Esophagus squamous epithelium (tissue), 5 donors: ENCODE results near the gene FAM193B. TPM values are rescaled to one million over a fixed set of nuclear protein-coding genes. Genes with fewer than 3 reads are reported as not detected.

ENCODE experiments used
- DNase-seq: peaks from one replicate; lab custom pipeline; 2025; lab: John Stamatoyannopoulos, UW
- H3K27ac ChIP-seq, 4 donors: fragments of 200-600 bp; sonication (generic); one replicate each; pipeline ENCODE4 v1.5.1; 2016 to 2019; ENCODE audit warnings: mild to moderate bottlenecking in 1 of 4
- H3K27me3 ChIP-seq, 4 donors: fragments of 200-600 bp; sonication (generic); 1 replicate in 3 of 4; 2 replicates in 1 of 4; pipeline versions ENCODE4 v1.5.1 to v1.6.0; 2017 to 2021; ENCODE audit warnings: antibody characterized with exemption in 1 of 4
- H3K36me3 ChIP-seq, 3 donors: fragments of 200-600 bp; sonication (generic); one replicate each; pipeline ENCODE4 v1.5.1; 2016 to 2019
- H3K4me1 ChIP-seq, 3 donors: fragments of 200-600 bp; sonication (generic); one replicate each; pipeline ENCODE4 v1.5.1; 2017 to 2019
- H3K4me3 ChIP-seq, 4 donors: fragments of 200-600 bp; sonication (generic); 1 replicate in 3 of 4; 2 replicates in 1 of 4; pipeline ENCODE4 v1.5.1; 2016 to 2019; ENCODE audit warnings: mild to moderate bottlenecking in 2 of 4, moderate library complexity in 1 of 4
- H3K9me3 ChIP-seq, 3 donors: fragments of 200-600 bp; sonication (generic); one replicate each; pipeline ENCODE4 v1.5.1; 2016 to 2019
- CTCF ChIP-seq, 6 experiments: fragments of 450-650 bp in 4 of 6; fragments of 200-600 bp in 2 of 6; sonication (generic) in 2 of 6; IDR thresholded peaks; one replicate each; pipeline ENCODE4 v1.5.1; 2016 to 2019; ENCODE audit warnings: antibody characterized with exemption in 6 of 6, mild to moderate bottlenecking in 4 of 6, moderate library complexity in 4 of 6
- POLR2A ChIP-seq, 4 donors: fragments of 450-650 bp; IDR thresholded peaks; one replicate each; pipeline ENCODE4 v1.6.1; 2017; ENCODE audit warnings: antibody characterized with exemption in 4 of 4, mild to moderate bottlenecking in 4 of 4, moderate library complexity in 3 of 4
- WGBS, 2 donors: methylation state at CpG; one replicate each; pipeline ENCODE4 v1.1.5; 2018; 5-methylcytosine and 5-hydroxymethylcytosine counted together
- intact Hi-C: fragments of 100-400 bp; cut with DNase I; formaldehyde crosslinking; loops from one replicate; pipeline ENCODE4 v1.15.0; 2022
- total RNA-seq, 4 donors: library from RNA; depleted of rRNA; stranded (reverse); fragments of >200 nt; gene quantifications; one replicate each; pipeline ENCODE4 v1.1.0, GENCODE V29; 2016
- donor health status: DM: yes; HTN: yes; CAD: no.

The FAM193B gene
- total RNA-seq, 4 donors from 2014 or later, result 28.5 to 52.1 (median 41.9) TPM

DNA sequence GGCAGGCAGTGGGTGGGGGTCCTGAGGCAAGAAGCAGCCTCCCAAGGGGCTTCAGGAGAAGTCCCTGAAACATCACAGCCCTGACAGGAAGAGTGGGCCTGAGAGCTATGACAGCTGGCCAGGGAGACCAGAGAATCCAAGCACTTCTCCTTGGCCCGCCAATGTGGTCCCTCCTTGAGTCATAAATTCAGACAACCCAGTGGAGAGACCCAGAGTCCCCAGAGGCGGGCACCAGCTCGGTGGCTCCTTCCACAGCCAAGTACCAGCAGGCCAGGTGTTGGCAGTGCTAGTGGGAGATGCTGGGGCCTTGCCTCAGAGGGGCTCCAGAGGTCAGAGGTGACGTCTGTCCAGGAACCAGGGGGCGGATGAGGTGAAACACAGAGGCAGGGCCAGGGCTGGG is 43.2 kb downstream of the FAM193B start:
- Histone ChIP-seq H3K4me3 (no peak overlapping the region), H3K27ac (peak overlapping the region in 1 of 4 donors; percentile 79), H3K27me3 (no peaks in the 10 kb centered on the region), H3K4me1 (peaks cover 10 to 33% (median 15%) of the 10 kb centered on the region in 3 donors), H3K36me3 (peaks cover 25 to 60% (median 36%) of the 10 kb centered on the region in 3 donors), H3K9me3 (no peaks in the 10 kb centered on the region)
- intact Hi-C loops, result no loop called here
- DNase-seq, result no peak
- no peak for TF ChIP-seq CTCF (IDR thresholded peaks at IDR 0.05)
- TF ChIP-seq POLR2A (IDR thresholded peaks at IDR 0.05), result no peak
- 71 to 100% methylated on average over 2 of the region's 5 CpGs for whole genome bisulfite sequencing, 2 donors

DNA sequence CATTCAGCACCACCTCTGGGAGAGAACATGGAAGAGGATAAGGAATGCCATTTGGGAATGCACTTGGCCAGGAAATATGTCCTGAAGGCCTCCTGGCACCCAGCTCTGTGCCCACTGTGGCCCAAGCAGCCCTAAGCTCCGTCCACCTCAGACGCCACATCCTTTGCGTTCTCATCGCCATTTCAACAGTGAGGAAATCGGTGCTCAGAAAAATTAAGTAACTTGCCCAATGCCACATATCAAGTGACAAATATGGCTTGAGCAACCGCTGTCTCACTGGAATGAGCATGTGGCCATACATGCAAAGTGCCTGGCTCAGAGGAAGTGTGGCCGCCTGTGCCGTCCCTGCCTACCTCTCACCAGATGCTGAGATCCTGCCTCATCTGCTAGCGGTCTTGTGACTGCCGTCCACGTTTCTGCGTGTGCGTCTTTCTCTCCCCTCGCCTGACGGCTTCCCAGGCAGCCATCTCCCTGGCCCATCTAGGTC is 43.8 kb downstream of the FAM193B start:
- Histone ChIP-seq H3K27me3 (no peaks in the 10 kb centered on the region), H3K9me3 (no peaks in the 10 kb centered on the region), H3K36me3 (peaks cover 25 to 58% (median 36%) of the 10 kb centered on the region in 3 donors), H3K27ac (peak overlapping the region in 3 of 4 donors; percentile 46 to 79 (median 55)), H3K4me3 (no peak overlapping the region), H3K4me1 (peaks cover 4 to 27% (median 9%) of the 10 kb centered on the region in 3 donors)
- WGBS, 2 donors, result 66 to 81% methylated on average over 14 to 15 of the region's 15 CpGs
- no peak for DNase-seq
- peak in 1 of 4 donors; percentile 40 for TF ChIP-seq POLR2A (IDR thresholded peaks at IDR 0.05)
- TF ChIP-seq CTCF (IDR thresholded peaks at IDR 0.05), result no peak
- intact Hi-C loops, result no loop called here

DNA sequence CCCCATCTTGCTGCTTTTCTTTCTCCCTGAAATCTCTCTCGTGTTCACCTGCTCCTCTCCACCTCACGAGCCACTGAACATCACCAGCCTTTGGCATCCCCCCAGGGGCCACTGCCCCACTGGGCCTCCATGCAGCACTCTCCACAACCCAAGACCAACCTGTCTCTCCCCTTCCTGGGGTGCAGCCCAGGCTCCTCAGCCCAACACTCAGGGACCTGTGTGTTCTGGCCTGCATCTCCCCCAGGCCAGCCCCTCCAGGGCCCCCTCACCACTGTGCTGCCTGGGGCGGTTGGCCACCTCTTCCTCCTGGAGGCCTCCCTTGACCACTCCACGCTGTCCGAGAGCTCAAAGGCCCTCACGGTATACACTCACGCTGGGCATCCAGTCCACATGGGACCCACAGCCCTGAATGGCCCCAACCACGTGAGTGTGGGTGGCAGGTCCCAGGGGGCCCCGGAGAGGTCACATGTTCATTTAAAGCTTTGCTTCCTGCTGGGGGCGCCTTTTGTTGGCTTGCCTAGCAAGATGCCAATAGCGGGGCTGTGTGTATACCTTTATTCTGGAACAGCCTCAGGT is 44.3 kb downstream of the FAM193B start:
- Histone ChIP-seq H3K27ac (peak overlapping the region in 3 of 4 donors; percentile 46 to 79 (median 55)), H3K4me1 (peaks cover 0 to 22% (median 5%) of the 10 kb centered on the region in 3 donors), H3K27me3 (no peaks in the 10 kb centered on the region), H3K36me3 (peaks cover 25 to 53% (median 36%) of the 10 kb centered on the region in 3 donors), H3K9me3 (no peaks in the 10 kb centered on the region), H3K4me3 (peak overlapping the region in 2 of 4 donors; percentile 30 to 52)
- DNase-seq, result no peak
- WGBS, 2 donors, result 63 to 67% methylated on average over 5 to 8 of the region's 11 CpGs
- intact Hi-C loops, result no loop called here
- TF ChIP-seq POLR2A (IDR thresholded peaks at IDR 0.05) (no peak), CTCF (IDR thresholded peaks at IDR 0.05) (no peak)

DNA sequence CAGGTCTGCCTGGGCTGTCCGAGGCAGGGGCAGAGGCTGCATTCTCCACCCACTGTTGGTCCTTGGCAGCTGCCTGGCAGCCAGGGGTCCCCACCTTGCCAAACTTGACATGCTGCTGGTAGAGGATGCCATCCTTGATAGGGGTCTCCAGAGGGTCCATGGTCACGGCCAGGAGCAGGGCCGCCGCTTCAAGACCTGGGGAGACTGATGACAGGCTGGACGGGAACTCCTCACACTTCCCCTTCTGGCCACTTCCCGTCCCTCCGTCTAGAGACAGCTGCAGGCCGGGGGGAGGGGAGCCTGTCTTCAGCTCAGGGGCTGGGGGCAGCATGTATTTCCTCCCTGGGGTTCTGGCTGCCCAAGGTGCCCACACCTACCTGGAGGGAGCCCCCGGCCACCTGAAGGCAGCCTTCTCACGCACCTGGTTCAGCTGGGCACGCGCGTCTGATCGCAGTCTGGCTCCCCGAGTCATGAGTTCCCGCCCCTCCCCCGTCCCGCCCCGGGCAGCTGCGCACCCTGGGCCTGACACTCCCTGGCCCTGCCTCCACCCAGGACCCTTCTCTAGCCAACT is 44.9 kb downstream of the FAM193B start, which contains the start of gene DOK3:
Gene DOK3, minus strand, starts transcription at position 446 of the 571 bp plus-strand sequence. Its CDS starts 286 bp downstream, at position 160.
- H3K27me3 ChIP-seq, result no peaks in the 10 kb centered on the region
- DNase-seq, result no peak
- peak within 1 kb of the TSS; percentile 10 to 79 (median 50) for H3K27ac ChIP-seq
- no peaks in the 10 kb centered on the region for H3K9me3 ChIP-seq
- intact Hi-C loops, result no loop called here
- peaks cover 0 to 15% (median 0%) of the 10 kb centered on the region in 3 donors for H3K4me1 ChIP-seq
- H3K36me3 ChIP-seq, result peaks cover 21 to 47% (median 36%) of the 10 kb centered on the region in 3 donors
- peak within 1 kb of the TSS in 3 of 4 donors; percentile 28 to 52 (median 30) for H3K4me3 ChIP-seq
- WGBS, 2 donors, result 50% methylated on average over 11 of the region's 20 CpGs; no CpG with 5 or more reads in 1 of the 2 donors
- TF ChIP-seq CTCF (IDR thresholded peaks at IDR 0.05) (no peak), POLR2A (IDR thresholded peaks at IDR 0.05) (peak in 1 of 4 donors; percentile 34)

DNA sequence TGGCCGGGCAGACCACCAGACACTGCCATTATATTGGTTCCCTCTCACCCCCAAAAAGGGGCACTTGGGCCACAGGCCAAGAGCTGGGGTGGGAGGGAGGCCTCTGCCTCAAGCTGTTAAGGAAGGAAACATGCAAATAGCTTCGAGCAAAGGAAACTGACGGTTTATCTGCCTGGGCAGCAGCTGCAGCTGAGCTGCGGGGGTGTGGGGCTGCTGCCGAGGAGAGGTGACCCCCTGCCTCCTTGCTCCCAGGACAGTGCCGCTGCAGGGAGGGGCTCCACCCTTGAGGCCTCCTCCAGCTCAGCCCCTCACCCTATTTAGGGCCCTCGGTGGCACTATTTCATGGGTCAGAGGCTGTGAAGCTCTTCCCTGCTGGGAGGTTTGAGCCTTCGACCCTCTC is 45.5 kb downstream of the FAM193B start:
- 58 to 70% methylated on average over 4 to 8 of the region's 8 CpGs for WGBS, 2 donors
- Histone ChIP-seq H3K4me3 (peak overlapping the region in 3 of 4 donors; percentile 28 to 52 (median 30)), H3K27ac (peak overlapping the region; percentile 10 to 79 (median 50)), H3K9me3 (no peaks in the 10 kb centered on the region), H3K27me3 (no peaks in the 10 kb centered on the region), H3K36me3 (peaks cover 18 to 47% (median 29%) of the 10 kb centered on the region in 3 donors), H3K4me1 (peaks cover 0 to 15% (median 0%) of the 10 kb centered on the region in 3 donors)
- TF ChIP-seq CTCF (IDR thresholded peaks at IDR 0.05) (no peak), POLR2A (IDR thresholded peaks at IDR 0.05) (no peak)
- intact Hi-C loops, result no loop called here
- DNase-seq, result no peak
